Spleen (tissue), 13 donors: ENCODE data around the gene CNOT11. TPM values are rescaled to one million over a fixed set of nuclear protein-coding genes. Genes with fewer than 3 reads are reported as not detected.
A peak's percentile ranks its signal among the peaks of the same experiment; 100 is the strongest.

Source experiments
- DNase-seq: peaks from one replicate; pipeline ENCODE4 v3.0.0-alpha.2; 2020
- H3K27ac ChIP-seq, 8 donors: fragments of 200-600 bp; sonication (generic) in 7 of 8; 1 replicate in 4 of 8; 2 replicates in 4 of 8; pipeline versions ENCODE4 v1.5.0 to v1.8.0; 2016 to 2021; ENCODE audit warnings: inconsistent platforms in 4 of 8, mild to moderate bottlenecking in 4 of 8, moderate library complexity in 1 of 8
- H3K27me3 ChIP-seq, 7 donors: fragments of 200-600 bp; sonication (generic) in 6 of 7; replicated peaks in 1 of 7; 1 replicate in 4 of 7; 2 replicates in 3 of 7; pipeline versions ENCODE4 v1.5.0 to v1.8.0; 2016 to 2021; ENCODE audit warnings: inconsistent platforms in 3 of 7, mild to moderate bottlenecking in 1 of 7
- H3K36me3 ChIP-seq, 6 donors: fragments of 200-600 bp; sonication (generic) in 5 of 6; 1 replicate in 4 of 6; 2 replicates in 2 of 6; pipeline versions ENCODE4 v1.5.0 to v1.8.0; 2016 to 2021; ENCODE audit warnings: inconsistent platforms in 2 of 6
- H3K4me1 ChIP-seq, 6 donors: fragments of 200-600 bp; sonication (generic) in 5 of 6; 1 replicate in 3 of 6; 2 replicates in 3 of 6; pipeline versions ENCODE4 v1.5.0 to v1.8.0; 2016 to 2021; ENCODE audit warnings: inconsistent platforms in 3 of 6
- H3K4me3 ChIP-seq, 8 donors: fragments of 200-600 bp; sonication (generic) in 7 of 8; 1 replicate in 4 of 8; 2 replicates in 4 of 8; pipeline versions ENCODE4 v1.5.0 to v1.8.0; 2016 to 2021; ENCODE audit warnings: inconsistent platforms in 4 of 8, mild to moderate bottlenecking in 4 of 8, moderate library complexity in 2 of 8
- H3K9me3 ChIP-seq, 8 donors: fragments of 200-600 bp; sonication (generic) in 7 of 8; 1 replicate in 4 of 8; 2 replicates in 4 of 8; pipeline versions ENCODE4 v1.5.0 to v1.8.0; 2016 to 2021; ENCODE audit warnings: inconsistent platforms in 4 of 8
- POLR2A ChIP-seq, 3 donors: fragments of 450-650 bp; IDR thresholded peaks; one replicate each; pipeline ENCODE4 v1.5.1; 2017; ENCODE audit warnings: antibody characterized with exemption in 3 of 3, mild to moderate bottlenecking in 1 of 3
- POLR2AphosphoS5 ChIP-seq, 3 donors: sonication (generic); formaldehyde crosslinking; IDR thresholded peaks; one replicate each; pipeline ENCODE4 v1.5.1; 2017; ENCODE audit warnings: antibody characterized with exemption in 3 of 3
- WGBS, 5 donors: extraction: QIAGEN DNeasy Blood & Tissue Kit in 3 of 5; methylation state at CpG; one replicate each; pipeline versions ENCODE4 v1.1.5 to v1.1.7; 2013 to 2018; 5-methylcytosine and 5-hydroxymethylcytosine counted together
- intact Hi-C: fragments of 100-400 bp; cut with DNase I; formaldehyde crosslinking; loops from one replicate; pipeline ENCODE4 v1.15.0; 2023; ENCODE audit warnings: low total_unique reads
- long read RNA-seq, 2 donors: transcript quantifications; one replicate each; lab custom pipeline, GENCODE V29; 2026
- polyA plus RNA-seq, 3 donors: library from polyadenylated mRNA; stranded (reverse); fragments of 200-250 nt; gene quantifications; one replicate each; pipeline ENCODE4 v1.2.1, GENCODE V29; 2013
- total RNA-seq, 7 donors: library from RNA; depleted of rRNA in 3 of 7; stranded (reverse); fragments of >200 nt in 3 of 7; fragmentation: NEBNext Ultra II Directional in 4 of 7; extraction: Animal tissue kit (Norgen Biotek cat#: 25700) in 4 of 7; gene quantifications; one replicate each; pipeline versions ENCODE4 v1.1.0 to v1.2.1, GENCODE V29; 2016 to 2021
- TF ChIP-seq, protein P1 (sequence below), 11 experiments: fragments of 200-600 bp in 7 of 11; fragments of 450-650 bp in 4 of 11; sonication (generic) in 4 of 11; IDR thresholded peaks in 8 of 11; conservative IDR thresholded peaks in 3 of 11; 1 replicate in 7 of 11; 2 replicates in 4 of 11; pipeline versions ENCODE4 v1.4.0 to v1.8.0; 2016 to 2021; ENCODE audit warnings: antibody characterized with exemption in 11 of 11, inconsistent platforms in 4 of 11, mild to moderate bottlenecking in 1 of 11
- donor health status: healthy with polysubstance abuse.
- donor health status: DM: no; HTN: no; CAD: no; lungs with moderate emphysema.
- donor health status: DM: no; HTN: no; CAD: no.
- donor health status: Bipolar disorder and iron deficiency.
- donor health status: healthy.
- donor health status: DM: no; HTN: no; CAD: no.
- donor health status: DM: yes; HTN: yes; CAD: no.

CNOT11 gene
- total RNA-seq (10 to 100 TPM; 29.8 to 36.4 (median 34.1) TPM), polyA plus RNA-seq (10 to 100 TPM; 17.9 to 22.7 (median 20.1) TPM)
- long read RNA-seq, donor 1, transcript CNOT11-201 (7 exons, 2,599 nt), result major isoform, 7 of 25 reads
- long read RNA-seq, donor 1, partial matches to known transcripts, result 18 of 25 reads
- long read RNA-seq, donor 1, other reads (novel, unspliced or antisense), result 0 of 25 reads
- long read RNA-seq, donor 2, partial matches to known transcripts, result 0 of 4 reads
- long read RNA-seq, donor 2, other reads (novel, unspliced or antisense), result 0 of 4 reads

GRCh38 chr2:101252408-101253012 is at the start of gene CNOT11:
Gene CNOT11, plus strand, starts transcription at chr2:101252886. Its CDS starts 79 bp downstream, at chr2:101252965.
- DNase-seq, result peak; percentile 99
- TF ChIP-seq, protein P1, sequence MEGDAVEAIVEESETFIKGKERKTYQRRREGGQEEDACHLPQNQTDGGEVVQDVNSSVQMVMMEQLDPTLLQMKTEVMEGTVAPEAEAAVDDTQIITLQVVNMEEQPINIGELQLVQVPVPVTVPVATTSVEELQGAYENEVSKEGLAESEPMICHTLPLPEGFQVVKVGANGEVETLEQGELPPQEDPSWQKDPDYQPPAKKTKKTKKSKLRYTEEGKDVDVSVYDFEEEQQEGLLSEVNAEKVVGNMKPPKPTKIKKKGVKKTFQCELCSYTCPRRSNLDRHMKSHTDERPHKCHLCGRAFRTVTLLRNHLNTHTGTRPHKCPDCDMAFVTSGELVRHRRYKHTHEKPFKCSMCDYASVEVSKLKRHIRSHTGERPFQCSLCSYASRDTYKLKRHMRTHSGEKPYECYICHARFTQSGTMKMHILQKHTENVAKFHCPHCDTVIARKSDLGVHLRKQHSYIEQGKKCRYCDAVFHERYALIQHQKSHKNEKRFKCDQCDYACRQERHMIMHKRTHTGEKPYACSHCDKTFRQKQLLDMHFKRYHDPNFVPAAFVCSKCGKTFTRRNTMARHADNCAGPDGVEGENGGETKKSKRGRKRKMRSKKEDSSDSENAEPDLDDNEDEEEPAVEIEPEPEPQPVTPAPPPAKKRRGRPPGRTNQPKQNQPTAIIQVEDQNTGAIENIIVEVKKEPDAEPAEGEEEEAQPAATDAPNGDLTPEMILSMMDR (IDR thresholded peaks at IDR 0.05 in 8 of 11, conservative IDR thresholded peaks at IDR 0.05 in 3 of 11), result peak in 6 of 11 experiments; percentile 17 to 67 (median 40)
- peak; percentile 11 to 72 (median 58) for TF ChIP-seq POLR2A (IDR thresholded peaks at IDR 0.05)
- TF ChIP-seq POLR2AphosphoS5 (IDR thresholded peaks at IDR 0.05), result peak; percentile 98 to 99 (median 98)
- no peaks in the 10 kb centered on the region for H3K9me3 ChIP-seq
- peak within 1 kb of the TSS; percentile 97 to 100 (median 99) for H3K27ac ChIP-seq
- H3K4me1 ChIP-seq, result peaks cover 19 to 60% (median 43%) of the 10 kb centered on the region in 6 donors
- H3K4me3 ChIP-seq, result peak within 1 kb of the TSS; percentile 76 to 99 (median 94)
- peaks cover 0 to 31% (median under 1%) of the 10 kb centered on the region in 6 donors for H3K36me3 ChIP-seq
- no peaks in the 10 kb centered on the region for H3K27me3 ChIP-seq
- WGBS, 5 donors, result 0 to 1% (median 1%) methylated on average over 52 to 63 of the region's 63 CpGs
- intact Hi-C loops, result loop anchor here (10.0 kb wide), 1 partner anchor 52 kb away; the partner anchor contains the start of gene RNF149

GRCh38 chr2:101204400-101205115 is 48.1 kb upstream of the CNOT11 start:
- peaks cover 0 to 8% (median 2%) of the 10 kb centered on the region in 8 donors for H3K9me3 ChIP-seq
- WGBS, 5 donors, result 90 to 93% (median 92%) methylated on average over 4 of the region's 4 CpGs
- no peak for DNase-seq
- H3K27ac ChIP-seq, result no peak overlapping the region
- intact Hi-C loops, result loop anchor here (10.0 kb wide), 1 partner anchor 190 kb away; no protein-coding TSS in a partner anchor
- peaks cover 0 to 25% (median 20%) of the 10 kb centered on the region in 6 donors for H3K4me1 ChIP-seq
- no peaks in the 10 kb centered on the region for H3K27me3 ChIP-seq
- TF ChIP-seq, protein P1 (IDR thresholded peaks at IDR 0.05 in 8 of 11, conservative IDR thresholded peaks at IDR 0.05 in 3 of 11), result no peak
- TF ChIP-seq POLR2AphosphoS5 (IDR thresholded peaks at IDR 0.05), result no peak
- no peak for TF ChIP-seq POLR2A (IDR thresholded peaks at IDR 0.05)
- H3K36me3 ChIP-seq, result no peaks in the 10 kb centered on the region
- H3K4me3 ChIP-seq, result no peak overlapping the region

- TF ChIP-seq, protein P1 (IDR thresholded peaks at IDR 0.05 in 8 of 11, conservative IDR thresholded peaks at IDR 0.05 in 3 of 11), result peak in 10 of 11 experiments; percentile 32 to 72 (median 60)
- TF ChIP-seq POLR2A (IDR thresholded peaks at IDR 0.05) (no peak), POLR2AphosphoS5 (IDR thresholded peaks at IDR 0.05) (peak in 1 of 3 donors; percentile 42)
- peak overlapping the region in 2 of 8 donors; percentile 11 to 42 for H3K4me3 ChIP-seq
- H3K36me3 ChIP-seq, result no peaks in the 10 kb centered on the region
- H3K27me3 ChIP-seq, result no peaks in the 10 kb centered on the region
- intact Hi-C loops, result loop anchor here (10.0 kb wide), 1 partner anchor 191 kb away; no protein-coding TSS in a partner anchor
- peaks cover 0 to 21% (median 14%) of the 10 kb centered on the region in 8 donors for H3K9me3 ChIP-seq
- DNase-seq, result no peak
- peak overlapping the region in 5 of 8 donors; percentile 9 to 70 (median 39) for H3K27ac ChIP-seq
- WGBS, 5 donors, result 45 to 53% (median 49%) methylated on average over 15 of the region's 15 CpGs
- H3K4me1 ChIP-seq, result peaks cover 0 to 25% (median 20%) of the 10 kb centered on the region in 6 donors
Observed at GRCh38 chr2:101205521-101206479, 46.9 kb upstream of the CNOT11 start.
